Endothelial cell of umbilical vein (primary cell): ENCODE results near the gene MYH9. TPM values are rescaled to one million over a fixed set of nuclear protein-coding genes. Genes with fewer than 3 reads are reported as not detected.

Experiments used
- BruUV-seq: library from RNA; stranded (reverse); fragments of 400-500 nt; replicated peaks from 2 replicates; lab custom pipeline; 2021; lab: Mats Ljungman, UMichigan
- CTCF ChIA-PET: fragments of 300-600, 350-600 bp; sonication (Branson Sonifier 250); formaldehyde crosslinking; loops from one replicate; lab custom pipeline; 2021; ENCODE audit warnings: antibody characterized with exemption, inconsistent platforms; lab: Charles Lee
- POLR2A ChIA-PET: fragments of 300-600, 350-600 bp; sonication (Branson Sonifier 250); formaldehyde crosslinking; loops from one replicate; lab custom pipeline; 2021; ENCODE audit warnings: antibody characterized with exemption, inconsistent platforms; lab: Charles Lee
- DNase-seq: peaks from one replicate; pipeline ENCODE4 v3.0.0-alpha.2; 2011; ENCODE audit warnings: low read depth, low spot score
- FAIRE-seq: peaks from 2 replicates; lab custom pipeline; 2011; peaks lifted over from hg19 to GRCh38; lab: Jason Lieb, UNC
- H2AFZ ChIP-seq: 2 replicates; pipeline ENCODE4 v1.6.0; 2012; ENCODE audit warnings: low read depth, low read length, control low read depth, inconsistent platforms
- H3K27ac ChIP-seq: 2 replicates; pipeline ENCODE4 v1.5.1; 2011; ENCODE audit warnings: low read depth, mild to moderate bottlenecking, control low read depth, low read length, moderate library complexity; ENCODE audit not compliant: insufficient read depth
- H3K27me3 ChIP-seq, 2 experiments: 2 replicates each; pipeline versions ENCODE4 v1.6.0 to v1.6.1; 2011; ENCODE audit warnings: low read length in 2 of 2, mixed read lengths in 1 of 2; ENCODE audit not compliant: control insufficient read depth in 2 of 2, insufficient read depth in 2 of 2
- H3K36me3 ChIP-seq, 2 experiments: 2 replicates in 1 of 2; 3 replicates in 1 of 2; pipeline ENCODE4 v1.5.1; 2011; ENCODE audit warnings: low read length in 2 of 2, mild to moderate bottlenecking in 1 of 2, moderate library complexity in 1 of 2; ENCODE audit not compliant: control insufficient read depth in 2 of 2, insufficient read depth in 2 of 2; ENCODE audit errors: extremely low read depth in 1 of 2
- H3K4me1 ChIP-seq: 3 replicates; pipeline ENCODE4 v1.5.1; 2011; ENCODE audit warnings: mild to moderate bottlenecking, low read length; ENCODE audit not compliant: control insufficient read depth, insufficient read depth; ENCODE audit errors: extremely low read depth
- H3K4me2 ChIP-seq: 2 replicates; pipeline ENCODE4 v1.6.1; 2011; ENCODE audit warnings: low read length, control low read depth, mixed read lengths; ENCODE audit not compliant: insufficient read depth
- H3K4me3 ChIP-seq, 3 experiments: fragments of 200-600 bp in 1 of 3; sonication (generic), shearing (Covaris generic) in 1 of 3; replicated peaks in 1 of 3; 2 replicates each; pipeline ENCODE4 v1.5.1; 2011 to 2016; ENCODE audit warnings: control low read depth in 3 of 3, low read length in 3 of 3, mild to moderate bottlenecking in 2 of 3, inconsistent platforms in 1 of 3, low read depth in 1 of 3, moderate library complexity in 1 of 3; ENCODE audit not compliant: insufficient read depth in 1 of 3
- H3K79me2 ChIP-seq: 2 replicates; pipeline ENCODE4 v1.6.0; 2012; ENCODE audit warnings: low read length, inconsistent platforms; ENCODE audit not compliant: control insufficient read depth, insufficient read depth
- H3K9ac ChIP-seq: replicated peaks from 2 replicates; pipeline ENCODE3; 2011; ENCODE audit warnings: low read length, control low read depth; ENCODE audit not compliant: insufficient read depth; ENCODE audit errors: extremely low read depth
- H3K9me1 ChIP-seq: replicated peaks from 3 replicates; pipeline ENCODE4 v1.6.0; 2011; ENCODE audit warnings: mild to moderate bottlenecking, low read length; ENCODE audit not compliant: control insufficient read depth, insufficient read depth; ENCODE audit errors: extremely low read depth
- H3K9me3 ChIP-seq: replicated peaks from 2 replicates; pipeline ENCODE4 v1.5.1; 2012; ENCODE audit warnings: low read length, inconsistent platforms; ENCODE audit not compliant: control insufficient read depth, insufficient read depth
- H4K20me1 ChIP-seq: replicated peaks from 2 replicates; pipeline ENCODE3; 2011; ENCODE audit warnings: mild to moderate bottlenecking, low read length; ENCODE audit not compliant: control insufficient read depth, insufficient read depth; ENCODE audit errors: extremely low read depth
- CTCF ChIP-seq, 2 donors: IDR thresholded peaks; 1 replicate in 1 of 2; 2 replicates in 1 of 2; pipeline ENCODE4 v1.5.1; 2011; ENCODE audit warnings: low read length in 2 of 2, mild to moderate bottlenecking in 2 of 2, moderate library complexity in 2 of 2, control low read depth in 1 of 2, inconsistent platforms in 1 of 2, low read depth in 1 of 2; ENCODE audit not compliant: insufficient read depth in 1 of 2; ENCODE audit errors: extremely low read depth in 1 of 2
- EZH2 ChIP-seq: IDR thresholded peaks from 2 replicates; pipeline ENCODE4 v1.6.1; 2012; ENCODE audit warnings: borderline replicate concordance, low read depth, mild to moderate bottlenecking, moderate library complexity, low read length, inconsistent platforms; ENCODE audit not compliant: severe bottlenecking
- FOS ChIP-seq: IDR thresholded peaks from 2 replicates; pipeline ENCODE4 v1.6.1; 2011; ENCODE audit warnings: mild to moderate bottlenecking, low read length, moderate library complexity, borderline replicate concordance; ENCODE audit not compliant: insufficient read depth
- GATA2 ChIP-seq: IDR thresholded peaks from 2 replicates; pipeline ENCODE4 v1.7.0; 2011; ENCODE audit warnings: low read depth, mild to moderate bottlenecking, moderate library complexity, mixed read lengths, low read length; ENCODE audit not compliant: insufficient read length, insufficient read depth
- JUN ChIP-seq: IDR thresholded peaks from 2 replicates; pipeline ENCODE4 v1.6.1; 2011; ENCODE audit warnings: borderline replicate concordance, low read depth; ENCODE audit not compliant: insufficient read length, insufficient read depth
- MAX ChIP-seq: IDR thresholded peaks from 2 replicates; pipeline ENCODE4 v1.6.1; 2011; ENCODE audit not compliant: insufficient read depth, insufficient read length
- MYC ChIP-seq: IDR thresholded peaks from one replicate; pipeline ENCODE4 v1.6.1; 2011; ENCODE audit warnings: mild to moderate bottlenecking, low read depth, low read length
- POLR2A ChIP-seq: IDR thresholded peaks from 2 replicates; pipeline ENCODE4 v1.6.1; 2012; ENCODE audit warnings: low read depth, mild to moderate bottlenecking, control low read depth, low read length
- POLR2AphosphoS5 ChIP-seq: IDR thresholded peaks from 2 replicates; pipeline ENCODE4 v1.6.1; 2012; ENCODE audit warnings: low read depth, mild to moderate bottlenecking, control low read depth, low read length, moderate library complexity; ENCODE audit not compliant: insufficient read depth
- dilution Hi-C: fragments of 300-500 bp; cut with MboI; formaldehyde crosslinking; loops from one replicate; pipeline ENCODE4 v1.15.0; 2019; ENCODE audit warnings: low sequenced_read_pairs; ENCODE audit not compliant: extremely low pct_ligation_motif_present
- intact Hi-C: fragments of 100-400 bp; cut with micrococcal nuclease; formaldehyde crosslinking; loops from one replicate; pipeline ENCODE4 v1.10.0; 2022
- polyA plus RNA-seq, 4 experiments: library from polyadenylated mRNA; depleted of rRNA in 3 of 4; stranded (reverse) in 3 of 4; unstranded in 1 of 4; fragments of >200 nt; gene quantifications; 2 replicates each; pipeline versions ENCODE4 v1.2.1 to v1.2.3, GENCODE V29; 2011 to 2012; ENCODE audit warnings: missing spikeins in 1 of 4
- total RNA-seq: library from RNA; stranded (reverse); gene quantifications from 2 replicates; pipeline ENCODE4 v1.2.3, GENCODE V29; 2021

MYH9 gene
- total and polyA plus RNA-seq, 2 donors (not counting 3 experiments of a cell fraction or from before 2014, with no cell fraction given): 188 to 1,413 TPM

- CTCF ChIA-PET: interaction anchor here (1.0 to 1.4 kb wide), 3 partner anchors 9 to 16 kb away, joined by 3 to 4 read pairs (median 3); no protein-coding TSS in a partner anchor
- no peak for FAIRE-seq
Measured at GRCh38 chr22:36293606-36294292, 94.0 kb downstream of the MYH9 start.

More at GRCh38 chr22:36293606-36294292, 94.0 kb downstream of the MYH9 start:
- intact Hi-C loops (no loop called here), dilution Hi-C loops (no loop called here)
- Histone ChIP-seq H4K20me1 (no peaks in the 10 kb centered on the region), H3K79me2 (peaks cover 39% of the 10 kb centered on the region), H3K9me3 (no peaks in the 10 kb centered on the region), H3K4me2 (no peak overlapping the region), H3K27ac (no peak overlapping the region), H3K4me1 (no peaks in the 10 kb centered on the region), H2AFZ (no peak overlapping the region), H3K27me3 (no peaks in the 10 kb centered on the region), H3K9ac (no peak overlapping the region), H3K4me3 (no peak overlapping the region), H3K36me3 (peaks cover 71 to 81% of the 10 kb centered on the region in 2 experiments), H3K9me1 (no peaks in the 10 kb centered on the region)
- no peak for DNase-seq
- POLR2A ChIA-PET: no interaction called here
- TF ChIP-seq CTCF (IDR thresholded peaks at IDR 0.05; ENCODE audit: extremely low read depth in 1 of 2, insufficient read depth in 1 of 2, low read depth in 1 of 2, low read length in 2 of 2) (no peak), POLR2A (no peak), JUN (no peak), FOS (no peak), MYC (no peak), MAX (no peak), POLR2AphosphoS5 (no peak), EZH2 (no peak), GATA2 (no peak)
- TSS peak; percentile 82 for BruUV-seq
